WERI-Rb-1 (cell line): ENCODE results near the gene STMN1.
A peak's percentile ranks its signal among the peaks of the same experiment; 100 is the strongest.

Experiments
- DNase-seq: peaks from one replicate; pipeline ENCODE4 v3.0.0-alpha.2; 2020
- H3K27ac ChIP-seq: fragments of 250-450 bp; sonication (Bioruptor Pico); 2 replicates; pipeline ENCODE4 v1.5.1; 2020; ENCODE audit warnings: mild to moderate bottlenecking, moderate library complexity
- H3K27me3 ChIP-seq: fragments of 250-450 bp; sonication (Bioruptor Pico); 2 replicates; pipeline ENCODE4 v1.5.1; 2021; ENCODE audit warnings: mild to moderate bottlenecking, low read depth, moderate library complexity; ENCODE audit not compliant: insufficient read depth, severe bottlenecking
- H3K36me3 ChIP-seq: fragments of 250-450 bp; sonication (Bioruptor Pico); 2 replicates; pipeline ENCODE4 v1.5.1; 2020; ENCODE audit warnings: mild to moderate bottlenecking, moderate library complexity
- H3K4me3 ChIP-seq: 2 replicates; pipeline ENCODE4 v1.5.1; 2011; ENCODE audit warnings: low read depth, mild to moderate bottlenecking, control low read depth, low read length
- H3K9me3 ChIP-seq: fragments of 250-450 bp; sonication (Bioruptor Pico); 2 replicates; pipeline ENCODE4 v1.5.1; 2021; ENCODE audit warnings: mild to moderate bottlenecking, moderate library complexity; ENCODE audit not compliant: severe bottlenecking
- CTCF ChIP-seq: IDR thresholded peaks from 2 replicates; pipeline ENCODE4 v1.5.1; 2011; ENCODE audit warnings: low read depth, mild to moderate bottlenecking, control low read depth, inconsistent platforms, low read length

STMN1 gene

GRCh38 chr1:25874635-25875153 lies 31.5 kb downstream of the STMN1 start:
- H3K36me3 ChIP-seq, result peaks cover 4% of the 10 kb centered on the region; the same call in 1 of the 2 replicates
- H3K27me3 ChIP-seq, result no peaks in the 10 kb centered on the region
- H3K4me3 ChIP-seq, result peak overlapping the region; percentile 56
- no peak for TF ChIP-seq CTCF
- no peak for DNase-seq
- no peaks in the 10 kb centered on the region for H3K9me3 ChIP-seq
- peak overlapping the region; percentile 61 for H3K27ac ChIP-seq

GRCh38 chr1:25874209-25874608 lies 32.0 kb downstream of the STMN1 start:
- TF ChIP-seq CTCF, result no peak
- no peak for DNase-seq
- H3K27me3 ChIP-seq, result no peaks in the 10 kb centered on the region
- H3K4me3 ChIP-seq, result no peak overlapping the region; the same call in 1 of the 2 replicates
- H3K36me3 ChIP-seq, result peaks cover 4% of the 10 kb centered on the region; the same call in 1 of the 2 replicates
- no peak overlapping the region for H3K27ac ChIP-seq
- H3K9me3 ChIP-seq, result no peaks in the 10 kb centered on the region

GRCh38 chr1:25873120-25873519 lies 33.1 kb downstream of the STMN1 start:
- H3K36me3 ChIP-seq, result peaks cover 4% of the 10 kb centered on the region; the same call in 1 of the 2 replicates
- H3K27ac ChIP-seq, result no peak overlapping the region
- H3K4me3 ChIP-seq, result no peak overlapping the region
- DNase-seq, result no peak
- H3K27me3 ChIP-seq, result no peaks in the 10 kb centered on the region
- TF ChIP-seq CTCF, result no peak
- H3K9me3 ChIP-seq, result no peaks in the 10 kb centered on the region

- Histone ChIP-seq H3K27ac (no peak overlapping the region), H3K27me3 (no peaks in the 10 kb centered on the region), H3K9me3 (no peaks in the 10 kb centered on the region), H3K36me3 (peaks cover 4% of the 10 kb centered on the region; the same call in 1 of the 2 replicates), H3K4me3 (no peak overlapping the region)
- DNase-seq, result no peak
- TF ChIP-seq CTCF, result no peak
Observed at GRCh38 chr1:25872713-25873112, 33.5 kb downstream of the STMN1 start.

- Histone ChIP-seq H3K36me3 (peaks cover 4% of the 10 kb centered on the region; the same call in 1 of the 2 replicates), H3K27me3 (no peaks in the 10 kb centered on the region), H3K9me3 (no peaks in the 10 kb centered on the region), H3K4me3 (no peak overlapping the region), H3K27ac (no peak overlapping the region; the same call in 1 of the 2 replicates)
- no peak for DNase-seq
- TF ChIP-seq CTCF, result no peak
Observed at GRCh38 chr1:25871704-25872494, 34.3 kb downstream of the STMN1 start.
